ENCODE measurements around the gene ZNF652.

Gene ZNF652

GRCh38 chr17:49386373-49386772 lies 24.3 kb upstream of the ZNF652 start:
- H3K36me3 ChIP-seq (ENCODE audit: low read length): no peaks in the 10 kb centered on the region
- no peaks in the 10 kb centered on the region for H3K79me2 ChIP-seq (ENCODE audit: insufficient read depth, low read length)
- H3K4me3 ChIP-seq (ENCODE audit: insufficient read depth, low read length, poor library complexity, severe bottlenecking): no peak overlapping the region
- no peak overlapping the region for H3K27ac ChIP-seq (ENCODE audit: low read depth, low read length)
- no peaks in the 10 kb centered on the region for H4K20me1 ChIP-seq (ENCODE audit: low read depth, low read length)
- H3F3A ChIP-seq (ENCODE audit: insufficient read depth): no peaks in the 10 kb centered on the region
- H3K4me2 ChIP-seq (ENCODE audit: low read depth, low read length, poor library complexity, severe bottlenecking): no peak overlapping the region
- H2AFZ ChIP-seq (ENCODE audit: low read depth, low read length, severe bottlenecking): no peak overlapping the region
- no peaks in the 10 kb centered on the region; the same call in 1 of the 2 replicates for H3K27me3 ChIP-seq (ENCODE audit: low read length)
- no peak for TF ChIP-seq CTCF (IDR thresholded peaks at IDR 0.05; ENCODE audit: insufficient read depth, low read length, poor library complexity, severe bottlenecking)
- no peak for TF ChIP-seq EZH2phosphoT487 (conservative IDR thresholded peaks at IDR 0.05; ENCODE audit: low read length)
- H3K9me2 ChIP-seq (replicated peaks; ENCODE audit: insufficient read depth, low read length): no peaks in the 10 kb centered on the region
- H3K9me3 ChIP-seq (ENCODE audit: insufficient read depth, low read length): no peaks in the 10 kb centered on the region
- no peak overlapping the region for H3K9ac ChIP-seq (ENCODE audit: low read length)

- no peaks in the 10 kb centered on the region; the same call in none of the 2 replicates for H3K27me3 ChIP-seq (ENCODE audit: low read length)
- no peak overlapping the region for H2AFZ ChIP-seq (ENCODE audit: low read depth, low read length, severe bottlenecking)
- H3K36me3 ChIP-seq (ENCODE audit: low read length): no peaks in the 10 kb centered on the region
- H3K9me3 ChIP-seq (ENCODE audit: insufficient read depth, low read length): no peaks in the 10 kb centered on the region
- no peak overlapping the region for H3K9ac ChIP-seq (ENCODE audit: low read length)
- no peaks in the 10 kb centered on the region for H3K9me2 ChIP-seq (replicated peaks; ENCODE audit: insufficient read depth, low read length)
- TF ChIP-seq CTCF (IDR thresholded peaks at IDR 0.05; ENCODE audit: insufficient read depth, low read length, poor library complexity, severe bottlenecking) (no peak), EZH2phosphoT487 (conservative IDR thresholded peaks at IDR 0.05; ENCODE audit: low read length) (no peak)
- H3K4me2 ChIP-seq (ENCODE audit: low read depth, low read length, poor library complexity, severe bottlenecking): no peak overlapping the region
- H3F3A ChIP-seq (ENCODE audit: insufficient read depth): no peaks in the 10 kb centered on the region
- no peak overlapping the region for H3K27ac ChIP-seq (ENCODE audit: low read depth, low read length)
- H4K20me1 ChIP-seq (ENCODE audit: low read depth, low read length): no peaks in the 10 kb centered on the region
- H3K4me3 ChIP-seq (ENCODE audit: insufficient read depth, low read length, poor library complexity, severe bottlenecking): no peak overlapping the region
- H3K79me2 ChIP-seq (ENCODE audit: insufficient read depth, low read length): no peaks in the 10 kb centered on the region
These were observed 22.9 kb upstream of the ZNF652 start for GRCh38 chr17:49384951-49385350.

- Histone ChIP-seq H3K4me2 (ENCODE audit: low read depth, low read length, poor library complexity, severe bottlenecking) (no peak overlapping the region), H3K9ac (ENCODE audit: low read length) (no peak overlapping the region), H3K79me2 (ENCODE audit: insufficient read depth, low read length) (no peaks in the 10 kb centered on the region), H3K9me2 (replicated peaks; ENCODE audit: insufficient read depth, low read length) (no peaks in the 10 kb centered on the region), H3F3A (ENCODE audit: insufficient read depth) (no peaks in the 10 kb centered on the region), H3K27me3 (ENCODE audit: low read length) (no peaks in the 10 kb centered on the region; the same call in none of the 2 replicates), H3K4me3 (ENCODE audit: insufficient read depth, low read length, poor library complexity, severe bottlenecking) (no peak overlapping the region), H3K27ac (ENCODE audit: low read depth, low read length) (no peak overlapping the region), H3K36me3 (ENCODE audit: low read length) (no peaks in the 10 kb centered on the region), H3K9me3 (ENCODE audit: insufficient read depth, low read length) (no peaks in the 10 kb centered on the region), H2AFZ (ENCODE audit: low read depth, low read length, severe bottlenecking) (no peak overlapping the region), H4K20me1 (ENCODE audit: low read depth, low read length) (no peaks in the 10 kb centered on the region)
- TF ChIP-seq EZH2phosphoT487 (conservative IDR thresholded peaks at IDR 0.05; ENCODE audit: low read length) (no peak), CTCF (IDR thresholded peaks at IDR 0.05; ENCODE audit: insufficient read depth, low read length, poor library complexity, severe bottlenecking) (no peak)
These were observed 21.0 kb upstream of the ZNF652 start for GRCh38 chr17:49383060-49383459.
